Kidney epithelial cell (primary cell): ENCODE results near the gene MED20. TPM values are rescaled to one million over a fixed set of nuclear protein-coding genes. Genes with fewer than 3 reads are reported as not detected.
A peak's percentile ranks its signal among the peaks of the same experiment; 100 is the strongest.

Experiments
- DNase-seq: peaks from one replicate; pipeline ENCODE4 v3.0.0-alpha.2; 2010; ENCODE audit warnings: low read depth
- H3K27me3 ChIP-seq: 2 replicates; pipeline ENCODE4 v1.6.0; 2011; ENCODE audit warnings: low read length; ENCODE audit not compliant: control insufficient read depth, insufficient read depth
- H3K36me3 ChIP-seq: 2 replicates; pipeline ENCODE4 v1.5.1; 2011; ENCODE audit warnings: low read length; ENCODE audit not compliant: control insufficient read depth, insufficient read depth
- H3K4me3 ChIP-seq: 2 replicates; pipeline ENCODE4 v1.5.1; 2011; ENCODE audit warnings: low read depth, mild to moderate bottlenecking, control low read depth, low read length
- total RNA-seq: library from RNA; depleted of rRNA; stranded (reverse); fragments of >200 nt; gene quantifications from 2 replicates; pipeline ENCODE4 v1.2.3, GENCODE V29; 2015
- TF ChIP-seq, protein P1 (sequence below): IDR thresholded peaks from 2 replicates; pipeline ENCODE4 v1.5.1; 2011; ENCODE audit warnings: mild to moderate bottlenecking, moderate library complexity, low read length, control low read depth, inconsistent platforms; ENCODE audit not compliant: insufficient read depth, poor library complexity, severe bottlenecking

Gene MED20
- total RNA-seq = 21.5 and 25.0 TPM in 2 replicates

GRCh38 chr6:41920921-41921711 is at the start of gene MED20, which contains the start of gene BYSL:
TSS of gene MED20 (minus strand) at chr6:41921139. CDS start at chr6:41921018, 121 bp downstream.
TSS of gene BYSL (plus strand) at chr6:41921499. CDS start at chr6:41921563, 64 bp downstream.
- peak within 1 kb of the TSS; percentile 98 for H3K4me3 ChIP-seq
- H3K27me3 ChIP-seq = no peaks in the 10 kb centered on the region
- TF ChIP-seq, protein P1, sequence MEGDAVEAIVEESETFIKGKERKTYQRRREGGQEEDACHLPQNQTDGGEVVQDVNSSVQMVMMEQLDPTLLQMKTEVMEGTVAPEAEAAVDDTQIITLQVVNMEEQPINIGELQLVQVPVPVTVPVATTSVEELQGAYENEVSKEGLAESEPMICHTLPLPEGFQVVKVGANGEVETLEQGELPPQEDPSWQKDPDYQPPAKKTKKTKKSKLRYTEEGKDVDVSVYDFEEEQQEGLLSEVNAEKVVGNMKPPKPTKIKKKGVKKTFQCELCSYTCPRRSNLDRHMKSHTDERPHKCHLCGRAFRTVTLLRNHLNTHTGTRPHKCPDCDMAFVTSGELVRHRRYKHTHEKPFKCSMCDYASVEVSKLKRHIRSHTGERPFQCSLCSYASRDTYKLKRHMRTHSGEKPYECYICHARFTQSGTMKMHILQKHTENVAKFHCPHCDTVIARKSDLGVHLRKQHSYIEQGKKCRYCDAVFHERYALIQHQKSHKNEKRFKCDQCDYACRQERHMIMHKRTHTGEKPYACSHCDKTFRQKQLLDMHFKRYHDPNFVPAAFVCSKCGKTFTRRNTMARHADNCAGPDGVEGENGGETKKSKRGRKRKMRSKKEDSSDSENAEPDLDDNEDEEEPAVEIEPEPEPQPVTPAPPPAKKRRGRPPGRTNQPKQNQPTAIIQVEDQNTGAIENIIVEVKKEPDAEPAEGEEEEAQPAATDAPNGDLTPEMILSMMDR = peak; percentile 99
- DNase-seq = peak; percentile 81
- peaks cover 2% of the 10 kb centered on the region for H3K36me3 ChIP-seq

- no peak overlapping the region for H3K4me3 ChIP-seq
- H3K27me3 ChIP-seq = no peaks in the 10 kb centered on the region
- DNase-seq = no peak
- H3K36me3 ChIP-seq = no peaks in the 10 kb centered on the region
- TF ChIP-seq, protein P1 = no peak
These were observed 49.5 kb upstream of the MED20 start for GRCh38 chr6:41970436-41970846.

DNA sequence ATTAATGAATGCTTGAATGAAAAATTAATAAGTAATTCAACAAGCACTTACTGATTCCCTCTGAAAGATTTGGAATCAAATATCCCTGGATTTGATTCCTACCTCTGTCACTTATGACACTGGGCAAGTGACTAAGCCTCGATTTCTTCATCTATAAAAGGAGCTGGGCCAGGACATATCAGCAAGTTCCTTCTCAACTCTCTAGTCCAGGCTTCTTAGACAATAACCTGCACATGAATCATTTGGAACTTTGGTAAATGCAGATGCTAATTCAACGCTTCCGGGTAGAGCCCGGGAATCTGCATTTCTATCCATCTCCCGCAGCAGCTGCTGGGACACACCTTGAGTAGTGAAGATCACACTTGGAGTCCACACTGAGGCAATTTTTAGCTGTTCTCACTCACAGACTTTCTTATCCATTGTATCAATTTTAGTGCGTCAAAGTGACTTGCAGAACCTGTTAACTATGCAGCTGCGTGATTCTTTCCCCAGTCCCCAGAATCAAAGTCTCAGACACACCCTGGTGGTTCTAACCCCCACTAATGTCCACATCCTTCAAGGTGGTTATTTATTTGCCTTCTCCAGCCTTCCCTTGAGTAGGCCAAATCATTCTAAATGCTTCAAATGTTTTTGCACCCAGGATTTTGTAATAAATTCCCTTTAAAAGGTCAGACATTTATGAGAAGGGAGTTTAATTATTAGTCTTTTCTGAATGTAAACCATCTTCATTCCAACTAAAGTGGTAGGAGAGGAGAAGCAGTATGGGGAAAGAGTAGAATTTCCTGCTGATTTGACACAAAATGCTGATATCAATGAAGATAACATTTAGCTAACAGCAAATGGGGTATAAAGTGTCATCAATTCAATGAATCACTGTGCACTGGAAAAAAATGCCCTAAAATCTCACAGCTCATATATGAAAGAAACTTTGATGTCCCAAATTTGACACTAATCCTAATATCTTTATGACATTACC is 46.7 kb upstream of the MED20 start:
- Histone ChIP-seq H3K27me3 (no peaks in the 10 kb centered on the region), H3K36me3 (no peaks in the 10 kb centered on the region), H3K4me3 (no peak overlapping the region)
- TF ChIP-seq, protein P1 = no peak
- peak; percentile 56 for DNase-seq

- DNase-seq = peak; percentile 85
- no peak overlapping the region for H3K4me3 ChIP-seq
- H3K27me3 ChIP-seq = no peaks in the 10 kb centered on the region
- no peaks in the 10 kb centered on the region for H3K36me3 ChIP-seq
- TF ChIP-seq, protein P1 = no peak
These were observed 46.0 kb upstream of the MED20 start for GRCh38 chr6:41966961-41967311.

DNA sequence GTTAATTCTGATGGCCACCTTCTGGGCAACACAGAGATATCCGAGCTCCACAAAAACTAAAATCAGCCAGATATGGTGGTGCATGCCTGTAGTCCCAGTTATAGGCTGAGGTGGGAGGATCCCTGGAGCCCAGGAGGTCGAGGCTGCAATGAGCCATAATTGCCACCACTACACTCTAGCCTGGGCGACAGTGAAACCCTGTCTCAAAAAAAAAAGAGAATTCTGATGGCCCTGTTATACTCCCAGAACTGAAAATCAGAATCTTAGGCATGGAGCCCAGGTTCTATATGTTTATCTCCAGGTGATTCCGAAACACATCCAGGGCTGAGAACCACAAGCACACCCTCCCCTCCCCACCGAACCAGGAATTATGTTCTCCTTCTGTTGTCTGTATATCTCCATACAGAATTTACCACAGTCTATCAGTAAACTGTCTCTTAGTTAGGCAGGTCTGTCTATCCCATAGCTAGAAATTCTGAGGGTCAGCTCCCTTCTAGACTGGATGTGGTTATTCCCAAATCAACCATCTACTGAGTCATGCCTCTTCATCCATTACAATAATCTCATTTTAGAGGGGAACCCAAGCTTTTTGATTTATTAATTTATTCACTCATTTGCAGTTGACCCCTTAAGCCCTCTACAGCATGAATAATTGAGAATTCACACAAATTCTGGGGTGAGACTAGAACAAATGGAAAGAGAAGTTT is 45.4 kb upstream of the MED20 start:
- no peak for DNase-seq
- H3K27me3 ChIP-seq = no peaks in the 10 kb centered on the region
- no peaks in the 10 kb centered on the region for H3K36me3 ChIP-seq
- TF ChIP-seq, protein P1 = no peak
- H3K4me3 ChIP-seq = no peak overlapping the region
